H1 (cell line): ENCODE data around the gene PCTP. TPM values are rescaled to one million over a fixed set of nuclear protein-coding genes. Genes with fewer than 3 reads are reported as not detected.

Experiments
- CBX8 ChIP-seq: fragments of 300-800, 300-1000 bp; sonication (generic); IDR thresholded peaks from 2 replicates; pipeline ENCODE4 v1.7.1; 2016; ENCODE audit warnings: low read depth, low read length, borderline replicate concordance
- CHD7 ChIP-seq: fragments of 300-600 bp; sonication (generic); IDR thresholded peaks from 2 replicates; pipeline ENCODE4 v1.7.1; 2012; ENCODE audit warnings: low read length, moderate library complexity, mild to moderate bottlenecking, inconsistent platforms; ENCODE audit not compliant: insufficient replicate concordance
- EP300 ChIP-seq, 2 experiments: IDR thresholded peaks; 1 replicate in 1 of 2; 2 replicates in 1 of 2; pipeline ENCODE4 v1.6.1; 2011 to 2012; ENCODE audit warnings: low read depth in 2 of 2, low read length in 2 of 2, mild to moderate bottlenecking in 2 of 2, borderline replicate concordance in 1 of 2, inconsistent platforms in 1 of 2, moderate library complexity in 1 of 2
- KDM4A ChIP-seq: IDR thresholded peaks from one replicate; pipeline ENCODE4 v1.7.1; 2012; ENCODE audit warnings: low read depth, mild to moderate bottlenecking, moderate library complexity, low read length, inconsistent platforms; ENCODE audit not compliant: severe bottlenecking
- RXRA ChIP-seq: IDR thresholded peaks from 2 replicates; pipeline ENCODE4 v1.6.1; 2011; ENCODE audit warnings: low read depth, mild to moderate bottlenecking, low read length, moderate library complexity; ENCODE audit not compliant: insufficient read depth
- SIX5 ChIP-seq: IDR thresholded peaks from 2 replicates; pipeline ENCODE4 v1.6.1; 2011; ENCODE audit warnings: mild to moderate bottlenecking, low read depth, low read length
- TCF12 ChIP-seq: IDR thresholded peaks from 2 replicates; pipeline ENCODE4 v1.6.1; 2011; ENCODE audit warnings: low read depth, mild to moderate bottlenecking, low read length
- YY1 ChIP-seq: IDR thresholded peaks from 2 replicates; pipeline ENCODE4 v1.6.1; 2011; ENCODE audit warnings: low read depth, mild to moderate bottlenecking, low read length
- polyA plus RNA-seq, 7 experiments: library from polyadenylated mRNA; depleted of rRNA in 3 of 7; stranded (reverse) in 5 of 7; unstranded in 2 of 7; fragments of >200 nt in 5 of 7; fragments of 200-250 nt in 2 of 7; gene quantifications; 1 replicate in 5 of 7; 2 replicates in 1 of 7; 4 replicates in 1 of 7; pipeline versions ENCODE4 v1.2.1 to v1.2.3, GENCODE V29; 2011 to 2013; ENCODE audit warnings: missing spikeins in 2 of 7, mixed read lengths in 2 of 7
- total RNA-seq: library from RNA; stranded (reverse); fragmentation: NEBNext Ultra II Directional; extraction: Animal tissue kit (Norgen Biotek cat#: 25700); gene quantifications from 2 replicates; pipeline ENCODE4 v1.2.1, GENCODE V29; 2021

The PCTP gene
- total and polyA plus RNA-seq, 2 of the 8 experiments (the other 6 are each of a cell fraction or from before 2014, with no cell fraction given) = 14.1 to 14.6 TPM

GRCh38 chr17:55710829-55711496, 39.9 kb upstream of the PCTP start (continued):
- TF ChIP-seq CHD7 (no peak), RXRA (no peak), KDM4A (no peak), TCF12 (no peak), EP300 (IDR thresholded peaks at IDR 0.05; ENCODE audit: borderline replicate concordance in 1 of 2, low read depth in 2 of 2, low read length in 2 of 2) (no peak), YY1 (no peak), SIX5 (no peak), CBX8 (no peak)
